Stimulated activated CD8-positive, alpha-beta memory T cell treated with anti-CD3 and anti-CD28 coated beads, Interleukin-15, amount 100 ng/mL, for 48 hours (primary cell): ENCODE results near the gene CPA2.

Source experiments
- DNase-seq, 2 donors: peaks; one replicate each; pipeline ENCODE4 v3.0.0-alpha.2; 2020; ENCODE audit warnings: low read depth in 2 of 2

CPA2 gene

GRCh38 chr7:130279286-130279685 lies 12.6 kb downstream of the CPA2 start:
- DNase-seq, result no peak

DNA sequence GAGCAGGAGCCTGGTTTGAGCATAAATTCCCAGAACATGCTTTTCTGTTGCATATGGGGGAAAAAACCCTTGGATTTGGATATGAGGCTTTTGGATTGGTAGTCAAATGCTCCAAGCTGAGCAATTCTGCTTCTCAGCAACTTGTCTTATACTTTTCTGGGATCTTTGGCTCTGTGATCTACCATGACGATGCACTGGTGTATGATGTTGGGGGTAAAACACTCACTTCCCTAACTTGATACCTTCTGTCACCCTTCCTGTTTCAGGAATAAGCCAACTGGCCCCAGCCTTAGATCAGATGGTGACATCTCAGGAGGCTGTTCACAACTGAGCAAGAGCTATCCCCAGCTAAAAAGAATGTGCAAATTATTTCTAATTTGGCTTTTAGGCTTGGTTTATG lies 13.2 kb downstream of the CPA2 start:
- DNase-seq, result no peak

GRCh38 chr7:130281260-130281659 lies 14.6 kb downstream of the CPA2 start:
- DNase-seq, result no peak

DNA sequence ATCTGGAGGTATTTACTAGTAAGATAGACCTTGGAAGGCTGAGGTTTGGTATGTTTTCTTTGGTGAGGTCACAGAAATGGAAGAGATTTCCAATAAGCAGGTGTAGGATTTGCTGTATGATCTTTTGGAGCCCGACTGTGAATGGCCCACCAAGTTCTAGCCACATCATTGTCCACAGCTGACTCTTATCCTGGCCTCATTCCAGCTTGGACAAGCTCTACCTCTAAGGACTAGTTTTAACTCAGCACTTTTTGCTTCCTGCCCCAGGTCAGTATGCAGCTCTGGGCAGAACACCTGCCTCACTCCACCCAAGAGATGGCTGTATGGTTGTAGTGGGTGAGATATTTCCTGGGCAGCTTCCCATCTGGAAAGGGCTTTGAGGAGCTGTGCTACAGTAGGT lies 20.2 kb downstream of the CPA2 start:
- DNase-seq, result no peak

GRCh38 chr7:130288168-130288567 lies 21.5 kb downstream of the CPA2 start:
- no peak for DNase-seq

- DNase-seq, result no peak
Measured at GRCh38 chr7:130288829-130289228, 22.2 kb downstream of the CPA2 start.

DNA sequence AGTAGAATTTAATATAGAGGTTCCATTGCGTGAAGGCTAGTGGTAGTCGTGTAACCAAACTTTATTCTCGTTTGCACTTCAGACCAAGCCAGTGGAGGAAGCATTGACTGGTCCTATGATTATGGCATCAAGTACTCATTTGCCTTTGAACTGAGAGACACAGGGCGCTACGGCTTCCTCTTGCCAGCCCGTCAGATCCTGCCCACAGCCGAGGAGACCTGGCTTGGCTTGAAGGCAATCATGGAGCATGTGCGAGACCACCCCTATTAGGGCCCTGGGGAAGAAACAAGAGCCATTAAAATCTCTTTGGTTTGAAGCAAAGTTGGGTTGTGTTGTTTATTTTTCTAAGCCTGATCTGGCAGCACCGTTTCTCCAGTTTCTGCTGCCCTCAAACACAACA lies 22.8 kb downstream of the CPA2 start:
- DNase-seq, result no peak

GRCh38 chr7:130290745-130291144 lies 24.1 kb downstream of the CPA2 start:
- no peak for DNase-seq

DNA sequence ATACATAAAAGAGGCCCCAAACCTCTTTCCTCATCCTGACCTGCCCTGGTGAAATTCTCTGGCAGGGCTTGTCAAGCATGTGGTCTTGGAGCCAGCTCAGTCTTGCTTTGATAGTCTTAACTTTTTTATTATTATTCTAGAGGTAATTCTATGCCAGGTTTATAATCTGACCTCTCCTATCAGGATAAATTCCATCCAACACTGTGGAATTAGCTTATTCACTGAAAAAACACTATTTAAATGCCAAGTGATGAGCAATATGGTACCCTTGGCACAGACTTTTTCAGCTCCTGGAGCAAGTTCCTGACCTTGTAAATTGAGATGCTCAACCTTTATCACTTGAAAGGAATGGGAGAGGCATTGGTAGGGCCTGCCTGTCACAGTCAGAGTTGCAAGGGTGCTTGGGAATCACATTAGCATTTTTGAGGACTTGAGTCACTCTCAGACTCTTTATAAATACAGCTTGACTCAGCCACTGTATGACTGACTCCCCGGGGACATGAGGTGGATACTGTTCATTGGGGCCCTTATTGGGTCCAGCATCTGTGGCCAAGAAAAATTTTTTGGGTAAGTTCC lies 26.1 kb downstream of the CPA2 start, which contains the start of gene CPA4:
CPA4 (plus strand) TSS at position 480 of the 576 bp plus-strand sequence; CDS start at position 500, 20 bp downstream.
- DNase-seq, result no peak

- no peak for DNase-seq
Measured at GRCh38 chr7:130293521-130293920, 26.9 kb downstream of the CPA2 start.

DNA sequence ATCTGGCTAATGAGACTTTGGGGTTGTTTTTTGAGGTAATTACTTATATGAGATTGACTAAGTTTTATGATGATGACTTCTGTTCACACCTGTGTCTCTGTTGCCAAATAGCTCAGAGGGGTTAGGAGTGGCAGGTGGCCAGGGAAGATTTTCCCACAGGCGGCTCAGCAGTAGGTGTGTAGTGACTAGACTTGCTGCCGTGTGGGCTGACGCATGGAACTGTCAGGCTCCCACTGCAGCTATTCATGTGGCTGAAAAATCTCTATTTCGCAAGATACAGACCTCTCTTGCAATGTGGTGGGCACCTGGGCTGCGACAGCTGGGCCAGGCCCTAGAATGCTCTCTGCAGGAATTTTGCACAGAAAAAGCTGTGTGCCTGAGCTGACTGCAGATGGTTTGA lies 27.7 kb downstream of the CPA2 start:
- no peak for DNase-seq

- no peak for DNase-seq
Measured at GRCh38 chr7:130296221-130296951, 29.7 kb downstream of the CPA2 start.

DNA sequence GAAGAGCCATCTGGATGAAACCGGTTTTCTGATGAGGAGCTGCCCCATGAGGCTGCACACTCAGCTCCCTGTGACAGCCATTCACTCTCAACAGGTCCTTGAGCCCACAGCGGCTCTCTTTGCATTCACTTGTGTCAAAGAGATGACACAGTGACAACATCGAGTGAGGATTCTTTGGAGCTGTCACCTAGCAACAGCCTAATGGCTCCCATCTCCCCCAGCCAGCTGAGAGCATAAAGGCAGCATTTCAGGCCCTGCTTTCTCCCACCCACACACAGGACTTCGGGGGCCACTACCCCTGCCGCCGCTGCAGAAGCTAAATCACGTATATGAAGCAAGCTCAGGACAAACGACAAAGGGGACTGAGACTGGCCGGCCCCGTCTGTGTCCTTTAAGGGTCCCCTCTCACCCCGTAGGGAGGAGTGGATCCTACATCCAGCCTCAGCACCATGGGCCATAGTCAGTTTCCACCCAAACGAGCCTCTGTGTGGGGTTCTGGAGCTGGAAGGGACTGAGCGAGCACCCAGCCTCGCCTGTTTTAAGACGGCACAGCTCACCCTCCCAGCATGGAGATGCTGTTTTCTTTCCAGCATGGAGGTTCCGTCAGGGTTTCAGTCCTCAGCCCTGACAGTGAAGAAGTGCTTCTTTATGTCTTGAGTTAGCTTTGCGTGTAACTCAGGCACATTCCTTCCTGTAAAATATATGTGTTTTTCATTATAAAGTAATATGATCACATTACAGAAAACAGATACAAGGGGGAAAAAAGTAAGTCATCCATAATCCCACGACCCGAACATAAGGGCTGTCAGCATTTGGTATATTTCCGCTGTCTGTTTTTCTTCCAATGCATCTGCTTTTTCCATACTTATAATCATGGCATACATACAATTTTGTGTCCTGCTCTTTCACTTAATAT lies 31.2 kb downstream of the CPA2 start:
- no peak for DNase-seq

DNA sequence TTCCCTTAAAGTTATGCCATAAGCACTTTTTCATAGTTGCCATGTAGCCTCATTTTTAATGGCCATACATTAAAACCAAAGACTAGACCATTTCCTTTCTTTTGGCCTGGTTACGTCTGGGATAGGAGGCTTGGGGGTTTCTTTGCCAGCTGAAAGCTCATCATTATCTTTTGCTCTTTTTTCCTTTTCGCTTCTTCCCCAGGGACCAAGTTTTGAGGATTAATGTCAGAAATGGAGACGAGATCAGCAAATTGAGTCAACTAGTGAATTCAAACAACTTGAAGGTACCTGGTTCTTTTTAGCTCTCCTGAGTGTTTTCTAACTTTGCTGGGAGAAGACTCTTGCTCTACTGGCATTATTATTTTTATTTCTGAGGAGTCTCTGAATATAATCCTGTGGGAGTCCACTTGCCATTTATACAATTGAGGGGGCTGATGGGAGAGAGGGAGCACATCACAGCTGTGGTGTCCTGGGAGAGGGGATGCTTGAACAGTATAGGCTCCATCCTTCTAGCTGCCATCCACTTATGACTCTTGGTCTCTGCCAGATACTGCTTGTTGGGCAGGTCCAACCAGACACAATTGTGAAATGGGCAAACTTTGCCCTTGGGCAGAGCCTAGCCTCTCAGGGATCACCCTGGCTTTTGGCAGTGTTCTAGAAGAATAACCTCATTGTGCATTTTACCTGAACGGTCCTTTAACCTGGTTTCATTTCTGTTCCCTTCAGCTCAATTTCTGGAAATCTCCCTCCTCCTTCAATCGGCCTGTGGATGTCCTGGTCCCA lies 32.1 kb downstream of the CPA2 start:
- no peak for DNase-seq

DNA sequence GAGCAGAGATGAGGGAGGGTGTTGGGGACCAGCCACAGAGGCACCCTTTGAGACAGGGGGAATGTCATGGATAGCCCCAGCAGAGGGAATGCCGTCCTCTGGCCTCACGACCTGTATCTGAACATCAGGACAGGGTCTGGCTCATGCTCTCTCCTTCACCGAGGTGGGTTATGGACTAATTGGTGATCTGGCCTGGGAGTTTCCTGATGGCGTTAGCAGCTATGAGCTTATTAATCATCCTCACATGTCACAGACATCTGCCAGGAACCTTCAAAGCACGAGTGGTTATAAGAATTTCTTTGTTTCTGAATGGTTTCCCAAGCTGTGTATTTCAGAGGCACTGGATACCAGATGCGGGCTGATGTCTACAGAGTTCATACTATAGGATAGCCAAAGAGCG lies 33.2 kb downstream of the CPA2 start:
- no peak for DNase-seq

- no peak for DNase-seq
Measured at GRCh38 chr7:130301501-130302020, 34.9 kb downstream of the CPA2 start.

DNA sequence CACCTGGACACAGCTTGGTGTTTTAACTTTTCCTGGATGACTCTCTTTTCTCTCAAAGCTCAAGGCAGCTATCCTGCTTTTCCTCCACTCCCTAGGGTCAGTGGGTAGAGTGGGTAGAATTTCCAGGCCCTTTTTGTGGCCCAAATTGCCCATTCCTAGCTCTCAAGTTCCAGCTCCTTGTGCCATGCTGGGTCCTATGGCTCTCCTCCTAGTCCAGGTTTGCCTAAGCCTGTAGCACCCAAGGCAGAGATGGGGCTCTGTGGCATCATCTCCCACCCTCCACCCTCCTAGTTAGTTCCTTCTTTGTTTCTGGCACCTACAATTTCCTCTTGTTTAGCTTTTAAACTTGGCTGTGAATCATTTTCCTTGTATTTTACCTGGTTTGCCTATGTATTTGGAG lies 36.0 kb downstream of the CPA2 start:
- DNase-seq, result no peak

- no peak for DNase-seq
Measured at GRCh38 chr7:130303127-130303526, 36.5 kb downstream of the CPA2 start.

DNA sequence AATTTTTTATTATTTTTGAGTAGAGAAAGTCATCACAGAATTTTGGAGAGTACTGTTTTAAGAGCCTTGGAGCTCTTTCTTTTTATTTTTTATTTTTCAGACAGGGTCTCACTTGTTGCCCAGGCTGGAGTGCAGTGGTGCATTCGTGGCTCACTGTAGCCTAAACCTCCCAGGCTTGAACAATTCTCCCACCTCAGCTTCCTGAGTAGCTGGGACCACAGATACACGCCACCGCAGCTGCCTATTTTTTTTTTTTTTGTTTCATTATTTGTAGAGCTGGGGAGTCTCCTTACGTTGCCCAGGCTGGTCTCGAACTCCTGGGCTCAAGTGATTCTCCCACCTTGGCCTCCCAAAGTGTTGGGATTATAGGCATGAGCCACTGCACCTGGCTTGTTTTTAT lies 36.9 kb downstream of the CPA2 start:
- no peak for DNase-seq

GRCh38 chr7:130303982-130304381 lies 37.3 kb downstream of the CPA2 start:
- no peak for DNase-seq

- no peak for DNase-seq
Measured at GRCh38 chr7:130304878-130305277, 38.2 kb downstream of the CPA2 start.
